GM12891 (cell line): Measurements from ENCODE around the gene CAPRIN1.
"Not testable (repeated sequence)": the region's sequence is repeated elsewhere in the genome, so short reads cannot be mapped to it uniquely, and the experiment has no call there.

Experiments
- DNase-seq: peaks from one replicate; pipeline ENCODE4 v3.0.0; 2011; ENCODE audit warnings: low spot score; ENCODE audit not compliant: insufficient read length
- FAIRE-seq: peaks from 2 replicates; lab custom pipeline; 2011; peaks lifted over from hg19 to GRCh38; lab: Jason Lieb, UNC
- PAX5 ChIP-seq: IDR thresholded peaks from 2 replicates; pipeline ENCODE4 v1.6.1; 2011; ENCODE audit warnings: low read length, moderate library complexity, mild to moderate bottlenecking; ENCODE audit not compliant: insufficient read depth, severe bottlenecking
- POLR2A ChIP-seq: IDR thresholded peaks from 2 replicates; pipeline ENCODE4 v1.6.1; 2011; ENCODE audit warnings: low read depth, low read length, control low read depth
- POLR2AphosphoS5 ChIP-seq: IDR thresholded peaks from 2 replicates; pipeline ENCODE4 v1.6.1; 2011; ENCODE audit warnings: low read depth, low read length, control low read depth
- POU2F2 ChIP-seq: IDR thresholded peaks from 2 replicates; pipeline ENCODE4 v1.6.1; 2011; ENCODE audit warnings: low read depth, mild to moderate bottlenecking, control low read depth, low read length, moderate library complexity
- SPI1 ChIP-seq: IDR thresholded peaks from 2 replicates; pipeline ENCODE4 v1.6.1; 2011; ENCODE audit warnings: low read depth, low read length, control low read depth
- TAF1 ChIP-seq: IDR thresholded peaks from 2 replicates; pipeline ENCODE4 v1.6.1; 2011; ENCODE audit warnings: low read depth, low read length, control low read depth

Gene CAPRIN1

GRCh38 chr11:34049028-34049427 is 2.5 kb upstream of the CAPRIN1 start:
- no peak for DNase-seq
- FAIRE-seq, result no peak
- TF ChIP-seq POLR2A (no peak), POLR2AphosphoS5 (no peak), POU2F2 (no peak), TAF1 (no peak), PAX5 (no peak), SPI1 (no peak)

- TF ChIP-seq TAF1, result no peak
- peak; percentile 61 for TF ChIP-seq PAX5
These were observed 766 bp upstream of the CAPRIN1 start for GRCh38 chr11:34050581-34051348.

GRCh38 chr11:34052036-34052607 is 591 bp downstream of the CAPRIN1 start:
- DNase-seq, result peak; percentile 87
- FAIRE-seq, result peak; percentile 96
- TF ChIP-seq POLR2A (peak; percentile 28; the same call in 1 of the 2 replicates), POLR2AphosphoS5 (no peak), TAF1 (0 out of 2 replicates have a peak, but pooled peaks have one; percentile 20)

More at GRCh38 chr11:34050581-34051348, 766 bp upstream of the CAPRIN1 start:
- FAIRE-seq, result no peak
- peak; percentile 20 for DNase-seq

GRCh38 chr11:34052608-34053160 is 1.2 kb downstream of the CAPRIN1 start:
- no peak for FAIRE-seq
- DNase-seq, result no peak
- TF ChIP-seq POLR2AphosphoS5 (no peak), POU2F2 (no peak), POLR2A (no peak), PAX5 (no peak), SPI1 (no peak), TAF1 (no peak)

- TF ChIP-seq POLR2A (peak; percentile 65), POLR2AphosphoS5 (peak; percentile 63; the same call in 1 of the 2 replicates), POU2F2 (no peak), PAX5 (no peak), SPI1 (0 out of 2 replicates have a peak, but pooled peaks have one; percentile 9), TAF1 (peak; percentile 87)
- FAIRE-seq (no peak), DNase-seq (peak; percentile 46)
These were observed 1.7 kb downstream of the CAPRIN1 start for GRCh38 chr11:34053161-34053686.

GRCh38 chr11:34054351-34054750 is 2.8 kb downstream of the CAPRIN1 start:
- not testable (repeated sequence) for DNase-seq, FAIRE-seq

- no peak for FAIRE-seq
- no peak for TF ChIP-seq TAF1
- TF ChIP-seq POLR2A, result no peak
- TF ChIP-seq SPI1, result no peak
- TF ChIP-seq PAX5, result no peak
- no peak for TF ChIP-seq POLR2AphosphoS5
- no peak for DNase-seq
These were observed 3.9 kb downstream of the CAPRIN1 start for GRCh38 chr11:34055218-34056000.

- DNase-seq, result no peak
- no peak for FAIRE-seq
- TF ChIP-seq POLR2AphosphoS5, result no peak
- no peak for TF ChIP-seq TAF1
- TF ChIP-seq PAX5, result no peak
- TF ChIP-seq POLR2A, result no peak
These were observed 5.1 kb downstream of the CAPRIN1 start for GRCh38 chr11:34056672-34057071.

GRCh38 chr11:34063061-34063795 is 11.7 kb downstream of the CAPRIN1 start:
- TF ChIP-seq SPI1, result no peak
- no peak for TF ChIP-seq POU2F2
- no peak for TF ChIP-seq PAX5
- no peak for TF ChIP-seq POLR2AphosphoS5
- TF ChIP-seq POLR2A, result no peak
- no peak for TF ChIP-seq TAF1
- FAIRE-seq (no peak), DNase-seq (no peak)

GRCh38 chr11:34064291-34064690 is 12.8 kb downstream of the CAPRIN1 start:
- DNase-seq (no peak), FAIRE-seq (no peak)
- no peak for TF ChIP-seq PAX5
- TF ChIP-seq SPI1, result no peak
- TF ChIP-seq POLR2AphosphoS5, result no peak
- TF ChIP-seq TAF1, result no peak
